ENCODE results near the gene MUC2. TPM values are rescaled to one million over a fixed set of nuclear protein-coding genes. Genes with fewer than 3 reads are reported as not detected.

MUC2 gene
- total and polyA plus RNA-seq, 10 of the 15 experiments (the other 5 are each of a cell fraction or from before 2014, with no cell fraction given) = 0.23 TPM; not detected in 9

DNA sequence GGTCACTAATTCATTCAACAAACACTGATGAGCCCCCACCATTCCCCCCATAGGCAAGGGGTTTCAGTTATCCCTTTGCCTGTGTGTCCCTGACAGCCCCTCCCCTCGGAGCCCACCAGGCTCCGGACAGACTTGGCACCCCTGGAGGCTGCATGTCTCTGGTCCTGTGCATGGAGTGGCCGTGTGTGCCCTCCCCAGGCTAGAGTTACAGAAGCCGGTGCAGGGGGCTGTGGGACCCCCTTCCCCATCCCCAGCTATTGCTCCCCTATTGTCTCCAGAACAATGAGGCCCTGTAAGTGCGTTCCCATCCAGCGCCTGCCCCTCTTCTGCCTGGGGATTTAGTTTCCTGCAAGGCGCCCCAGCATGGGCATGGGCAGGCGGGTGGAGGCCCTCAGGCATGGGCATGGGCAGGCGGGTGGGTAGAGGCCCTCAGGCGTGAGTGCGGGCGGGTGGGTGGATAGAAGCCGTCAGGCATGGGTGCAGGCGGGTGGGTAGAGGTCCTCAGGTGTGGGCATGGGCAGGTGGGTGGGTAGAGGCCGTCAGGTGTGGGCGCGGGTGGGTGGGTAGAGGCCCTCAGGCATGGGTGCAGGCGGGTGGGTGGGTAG is 1.5 kb downstream of the MUC2 start:
- Histone ChIP-seq H3K4me2 (ENCODE audit: control insufficient read depth, insufficient read depth) (no peak overlapping the region), H2AFZ (ENCODE audit: control insufficient read depth, low read depth, low read length) (no peak overlapping the region), H3K4me1 (ENCODE audit: control insufficient read depth, insufficient read depth, low read length) (no peaks in the 10 kb centered on the region), H3K9ac (ENCODE audit: control insufficient read depth, insufficient read depth, low read length) (no peak overlapping the region), H3K4me3 (no peak overlapping the region), H3K9me3 (replicated peaks; ENCODE audit: control insufficient read depth, insufficient read depth, low read length) (no peaks in the 10 kb centered on the region; the same call in 2 of the 3 replicates), H3K36me3 (ENCODE audit: control insufficient read depth in 2 of 2, insufficient read depth in 2 of 2, low read length in 1 of 2) (no peaks in the 10 kb centered on the region), H3K27me3 (replicated peaks in 1 of 2; ENCODE audit: control insufficient read depth in 2 of 2, insufficient read depth in 2 of 2, low read length in 1 of 2) (no peaks in the 10 kb centered on the region), H4K20me1 (ENCODE audit: control insufficient read depth, insufficient read depth) (no peaks in the 10 kb centered on the region), H3K27ac (ENCODE audit: control insufficient read depth, insufficient read depth) (no peak overlapping the region), H3K79me2 (ENCODE audit: control insufficient read depth, insufficient read depth, low read length) (no peaks in the 10 kb centered on the region)
- in situ Hi-C loops (cut with MboI) = no loop called here
- no peak for ATAC-seq
- intact Hi-C loops (cut with micrococcal nuclease; ENCODE audit: unreplicated experiment) = no loop called here
- TF ChIP-seq BHLHE40 (IDR thresholded peaks at IDR 0.05; ENCODE audit: borderline replicate concordance in 1 of 2, low read depth in 2 of 2, low read length in 1 of 2) = no peak
- TF ChIP-seq, protein P1, sequence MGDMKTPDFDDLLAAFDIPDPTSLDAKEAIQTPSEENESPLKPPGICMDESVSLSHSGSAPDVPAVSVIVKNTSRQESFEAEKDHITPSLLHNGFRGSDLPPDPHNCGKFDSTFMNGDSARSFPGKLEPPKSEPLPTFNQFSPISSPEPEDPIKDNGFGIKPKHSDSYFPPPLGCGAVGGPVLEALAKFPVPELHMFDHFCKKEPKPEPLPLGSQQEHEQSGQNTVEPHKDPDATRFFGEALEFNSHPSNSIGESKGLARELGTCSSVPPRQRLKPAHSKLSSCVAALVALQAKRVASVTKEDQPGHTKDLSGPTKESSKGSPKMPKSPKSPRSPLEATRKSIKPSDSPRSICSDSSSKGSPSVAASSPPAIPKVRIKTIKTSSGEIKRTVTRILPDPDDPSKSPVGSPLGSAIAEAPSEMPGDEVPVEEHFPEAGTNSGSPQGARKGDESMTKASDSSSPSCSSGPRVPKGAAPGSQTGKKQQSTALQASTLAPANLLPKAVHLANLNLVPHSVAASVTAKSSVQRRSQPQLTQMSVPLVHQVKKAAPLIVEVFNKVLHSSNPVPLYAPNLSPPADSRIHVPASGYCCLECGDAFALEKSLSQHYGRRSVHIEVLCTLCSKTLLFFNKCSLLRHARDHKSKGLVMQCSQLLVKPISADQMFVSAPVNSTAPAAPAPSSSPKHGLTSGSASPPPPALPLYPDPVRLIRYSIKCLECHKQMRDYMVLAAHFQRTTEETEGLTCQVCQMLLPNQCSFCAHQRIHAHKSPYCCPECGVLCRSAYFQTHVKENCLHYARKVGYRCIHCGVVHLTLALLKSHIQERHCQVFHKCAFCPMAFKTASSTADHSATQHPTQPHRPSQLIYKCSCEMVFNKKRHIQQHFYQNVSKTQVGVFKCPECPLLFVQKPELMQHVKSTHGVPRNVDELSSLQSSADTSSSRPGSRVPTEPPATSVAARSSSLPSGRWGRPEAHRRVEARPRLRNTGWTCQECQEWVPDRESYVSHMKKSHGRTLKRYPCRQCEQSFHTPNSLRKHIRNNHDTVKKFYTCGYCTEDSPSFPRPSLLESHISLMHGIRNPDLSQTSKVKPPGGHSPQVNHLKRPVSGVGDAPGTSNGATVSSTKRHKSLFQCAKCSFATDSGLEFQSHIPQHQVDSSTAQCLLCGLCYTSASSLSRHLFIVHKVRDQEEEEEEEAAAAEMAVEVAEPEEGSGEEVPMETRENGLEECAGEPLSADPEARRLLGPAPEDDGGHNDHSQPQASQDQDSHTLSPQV (IDR thresholded peaks at IDR 0.05) = no peak
- no peak for TF ChIP-seq MTA2 (IDR thresholded peaks at IDR 0.05; ENCODE audit: low read depth)
- TF ChIP-seq POU2F2 (IDR thresholded peaks at IDR 0.05; ENCODE audit: borderline replicate concordance, low read depth, low read length) = no peak
- TF ChIP-seq HDAC2 (IDR thresholded peaks at IDR 0.05) = no peak
- TF ChIP-seq SMC3 (IDR thresholded peaks at IDR 0.05; ENCODE audit: borderline replicate concordance, low read length) = no peak
- TF ChIP-seq, protein P2, sequence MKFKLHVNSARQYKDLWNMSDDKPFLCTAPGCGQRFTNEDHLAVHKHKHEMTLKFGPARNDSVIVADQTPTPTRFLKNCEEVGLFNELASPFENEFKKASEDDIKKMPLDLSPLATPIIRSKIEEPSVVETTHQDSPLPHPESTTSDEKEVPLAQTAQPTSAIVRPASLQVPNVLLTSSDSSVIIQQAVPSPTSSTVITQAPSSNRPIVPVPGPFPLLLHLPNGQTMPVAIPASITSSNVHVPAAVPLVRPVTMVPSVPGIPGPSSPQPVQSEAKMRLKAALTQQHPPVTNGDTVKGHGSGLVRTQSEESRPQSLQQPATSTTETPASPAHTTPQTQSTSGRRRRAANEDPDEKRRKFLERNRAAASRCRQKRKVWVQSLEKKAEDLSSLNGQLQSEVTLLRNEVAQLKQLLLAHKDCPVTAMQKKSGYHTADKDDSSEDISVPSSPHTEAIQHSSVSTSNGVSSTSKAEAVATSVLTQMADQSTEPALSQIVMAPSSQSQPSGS (IDR thresholded peaks at IDR 0.05; ENCODE audit: low read length) = no peak
- no peak for TF ChIP-seq SMAD1 (IDR thresholded peaks at IDR 0.05; ENCODE audit: low read depth, partially characterized antibody)
- TF ChIP-seq, protein P3, sequence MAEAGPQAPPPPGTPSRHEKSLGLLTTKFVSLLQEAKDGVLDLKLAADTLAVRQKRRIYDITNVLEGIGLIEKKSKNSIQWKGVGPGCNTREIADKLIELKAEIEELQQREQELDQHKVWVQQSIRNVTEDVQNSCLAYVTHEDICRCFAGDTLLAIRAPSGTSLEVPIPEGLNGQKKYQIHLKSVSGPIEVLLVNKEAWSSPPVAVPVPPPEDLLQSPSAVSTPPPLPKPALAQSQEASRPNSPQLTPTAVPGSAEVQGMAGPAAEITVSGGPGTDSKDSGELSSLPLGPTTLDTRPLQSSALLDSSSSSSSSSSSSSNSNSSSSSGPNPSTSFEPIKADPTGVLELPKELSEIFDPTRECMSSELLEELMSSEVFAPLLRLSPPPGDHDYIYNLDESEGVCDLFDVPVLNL (IDR thresholded peaks at IDR 0.05; ENCODE audit: low read depth, low read length) = no peak
- no peak for TF ChIP-seq ZNF384 (IDR thresholded peaks at IDR 0.05; ENCODE audit: borderline replicate concordance, low read depth, low read length)
- TF ChIP-seq YY1 (IDR thresholded peaks at IDR 0.05; ENCODE audit: low read depth, low read length) = no peak
- TF ChIP-seq CBFB (IDR thresholded peaks at IDR 0.05; ENCODE audit: low read depth) = no peak
- TF ChIP-seq IRF4 (IDR thresholded peaks at IDR 0.05; ENCODE audit: low read depth, low read length) = no peak
- RAD21 ChIA-PET (ENCODE audit: unreplicated experiment) = no interaction called here
- CTCF ChIA-PET = no interaction called here
- no peak for FAIRE-seq
- no peak for DNase-seq (ENCODE audit: low read depth, low spot score)
- POLR2A ChIA-PET = no interaction called here
- SMC1A ChIA-PET (ENCODE audit: uncharacterized antibody, unreplicated experiment) = no interaction called here
- WGBS (ENCODE audit: insufficient coverage, insufficient replicate concordance, low lambda C conversion rate, missing lambda C conversion rate) = 46% methylated on average over 15 of the region's 18 CpGs
- BruUV-seq (replicated peaks) = no TSS peak
